ENCODE results near the gene IL3.

IL3 gene

GRCh38 chr5:132057498-132058255 lies 2.8 kb upstream of the IL3 start:
- no peak for ATAC-seq
- TF ChIP-seq ZFP3 (CRISPR knock-in tag; IDR thresholded peaks at IDR 0.05): no peak
- TF ChIP-seq ESRRG (CRISPR knock-in tag; IDR thresholded peaks at IDR 0.05): no peak
- TF ChIP-seq RARB (CRISPR knock-in tag; IDR thresholded peaks at IDR 0.05): no peak

- ATAC-seq: no peak
- TF ChIP-seq BACH2 (CRISPR knock-in tag; IDR thresholded peaks at IDR 0.05; ENCODE audit: borderline replicate concordance): no peak
- no peak for TF ChIP-seq RARB (CRISPR knock-in tag; IDR thresholded peaks at IDR 0.05)
- TF ChIP-seq ARNTL (CRISPR knock-in tag; IDR thresholded peaks at IDR 0.05; ENCODE audit: borderline replicate concordance, low read depth): no peak
- TF ChIP-seq ZNF565 (CRISPR knock-in tag; conservative IDR thresholded peaks at IDR 0.05; ENCODE audit: low read depth): no peak
- TF ChIP-seq OSR1 (CRISPR knock-in tag; IDR thresholded peaks at IDR 0.05): no peak
- no peak for TF ChIP-seq TSHZ2 (CRISPR knock-in tag; IDR thresholded peaks at IDR 0.05)
- TF ChIP-seq TCF4 (CRISPR knock-in tag; IDR thresholded peaks at IDR 0.05; ENCODE audit: borderline replicate concordance): no peak
- no peak for TF ChIP-seq POU6F1 (CRISPR knock-in tag; IDR thresholded peaks at IDR 0.05; ENCODE audit: borderline replicate concordance, low read depth)
Observed at GRCh38 chr5:132058646-132059042, 1.8 kb upstream of the IL3 start.

- TF ChIP-seq ZNF70 (CRISPR knock-in tag; IDR thresholded peaks at IDR 0.05) (no peak), PATZ1 (CRISPR knock-in tag; IDR thresholded peaks at IDR 0.05; ENCODE audit: borderline replicate concordance) (no peak), ZNF8 (CRISPR knock-in tag; IDR thresholded peaks at IDR 0.05) (no peak), ZFP30 (CRISPR knock-in tag; IDR thresholded peaks at IDR 0.05) (no peak), ARNTL (CRISPR knock-in tag; IDR thresholded peaks at IDR 0.05; ENCODE audit: borderline replicate concordance, low read depth) (no peak), SNAI2 (CRISPR knock-in tag; IDR thresholded peaks at IDR 0.05) (no peak), ZC3H10 (CRISPR knock-in tag; IDR thresholded peaks at IDR 0.05) (no peak), OSR1 (CRISPR knock-in tag; IDR thresholded peaks at IDR 0.05) (no peak), TOX (CRISPR knock-in tag; IDR thresholded peaks at IDR 0.05; ENCODE audit: borderline replicate concordance) (no peak), CSRNP3 (CRISPR knock-in tag; IDR thresholded peaks at IDR 0.05) (no peak), TSHZ2 (CRISPR knock-in tag; IDR thresholded peaks at IDR 0.05) (no peak), CSDC2 (CRISPR knock-in tag; IDR thresholded peaks at IDR 0.05) (no peak), POU6F1 (CRISPR knock-in tag; IDR thresholded peaks at IDR 0.05; ENCODE audit: borderline replicate concordance, low read depth) (no peak), BACH2 (CRISPR knock-in tag; IDR thresholded peaks at IDR 0.05; ENCODE audit: borderline replicate concordance) (no peak), ISL1 (CRISPR knock-in tag; IDR thresholded peaks at IDR 0.05) (no peak), ZNF565 (CRISPR knock-in tag; conservative IDR thresholded peaks at IDR 0.05; ENCODE audit: low read depth) (no peak), TCF4 (CRISPR knock-in tag; IDR thresholded peaks at IDR 0.05; ENCODE audit: borderline replicate concordance) (no peak), CREB5 (CRISPR knock-in tag; IDR thresholded peaks at IDR 0.05; ENCODE audit: low read depth) (no peak), ZFP3 (CRISPR knock-in tag; IDR thresholded peaks at IDR 0.05) (no peak)
Observed at GRCh38 chr5:132059043-132059695, 1.3 kb upstream of the IL3 start.

More at GRCh38 chr5:132059043-132059695, 1.3 kb upstream of the IL3 start:
- no peak for ATAC-seq
